AG09319 (cell line): ENCODE measurements around the gene UPF2.

ENCODE experiments used
- DNase-seq: peaks from one replicate; pipeline ENCODE4 v3.0.0-alpha.2; 2010; ENCODE audit warnings: low read depth; ENCODE audit errors: extremely low read depth
- CTCF ChIP-seq: IDR thresholded peaks from 2 replicates; pipeline ENCODE4 v1.5.1; 2011; ENCODE audit warnings: low read depth, mild to moderate bottlenecking, inconsistent platforms, low read length, moderate library complexity

UPF2 gene

DNA sequence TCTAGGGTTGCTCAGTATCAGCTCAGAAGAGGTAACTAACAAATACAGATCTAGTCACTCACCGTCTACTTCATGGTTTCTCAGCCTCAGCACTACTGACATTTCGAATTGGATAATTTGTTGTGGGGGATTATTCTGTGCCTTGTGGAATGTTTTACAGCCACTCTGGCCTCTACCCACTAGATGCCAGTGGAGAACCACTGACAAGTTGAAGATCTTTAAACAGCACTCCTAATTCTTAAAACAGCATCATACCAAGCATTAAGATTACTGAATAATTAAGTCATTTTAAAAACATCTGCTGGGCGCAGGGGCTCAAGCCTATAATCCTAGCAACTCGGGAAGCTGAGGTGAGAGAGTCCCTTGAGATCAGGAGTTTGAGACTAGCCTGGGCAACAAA, 82.6 kb downstream of the UPF2 start:
- DNase-seq = no peak
- no peak for TF ChIP-seq CTCF

GRCh38 chr10:11958956-11959355, 83.7 kb downstream of the UPF2 start:
- no peak for TF ChIP-seq CTCF
- no peak for DNase-seq

- no peak for DNase-seq
- TF ChIP-seq CTCF = no peak
These were observed 90.9 kb downstream of the UPF2 start for GRCh38 chr10:11951695-11952094.

DNA sequence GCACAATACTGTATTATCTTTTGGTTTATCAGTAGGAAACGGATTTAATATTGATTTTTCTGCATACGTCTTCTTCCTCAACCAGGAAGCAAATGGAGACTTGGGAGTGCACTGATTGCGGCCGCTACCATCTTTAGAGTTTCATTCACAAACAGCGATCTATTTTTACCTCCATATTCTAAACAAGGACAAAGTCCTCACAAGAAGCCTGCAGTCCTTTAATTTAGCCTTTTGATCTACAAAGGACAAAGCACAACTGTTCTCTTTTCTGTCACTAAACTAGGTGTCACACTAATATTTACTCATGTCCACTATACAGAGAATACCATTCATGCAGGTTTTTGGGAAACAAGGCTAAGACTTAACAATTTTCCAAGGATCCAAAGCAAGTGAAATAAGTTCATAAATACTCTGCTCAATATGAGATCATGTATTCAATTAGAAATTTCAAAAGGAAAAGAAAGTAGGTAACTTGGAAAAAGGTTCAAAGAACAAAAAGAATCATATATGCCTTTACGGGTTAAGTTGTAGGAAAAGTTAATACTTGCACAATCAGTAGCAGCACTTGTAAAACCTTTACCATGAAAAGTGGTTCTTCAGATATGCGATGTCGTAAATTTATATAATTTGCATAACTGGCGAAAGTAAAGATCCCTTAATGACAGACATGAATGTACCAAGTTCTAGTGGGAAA, 92.1 kb downstream of the UPF2 start:
- no peak for DNase-seq
- TF ChIP-seq CTCF = no peak

GRCh38 chr10:11949152-11949551, 93.5 kb downstream of the UPF2 start:
- no peak for TF ChIP-seq CTCF
- DNase-seq = no peak

DNA sequence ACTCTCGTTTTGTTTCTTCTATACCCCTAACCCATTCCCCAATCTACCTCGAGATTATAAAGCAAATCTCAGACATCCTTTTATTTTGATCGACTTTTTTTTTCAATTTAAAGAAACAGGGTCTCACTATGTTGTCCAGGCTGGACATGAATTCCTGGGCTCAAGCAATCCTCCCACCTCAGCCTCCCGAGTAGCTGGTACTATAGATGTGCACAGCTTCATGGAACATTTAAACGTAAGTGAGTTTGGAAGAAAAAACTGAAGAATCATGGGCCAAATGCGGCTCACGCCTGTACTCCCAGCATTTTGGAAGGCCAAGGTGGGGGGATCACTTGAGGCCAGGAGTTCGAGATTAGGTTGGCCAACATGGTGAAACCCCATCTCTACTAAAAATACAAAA, 96.0 kb downstream of the UPF2 start:
- TF ChIP-seq CTCF = no peak
- DNase-seq = no peak

- TF ChIP-seq CTCF = no peak
- no peak for DNase-seq
These were observed 106.0 kb downstream of the UPF2 start for GRCh38 chr10:11936389-11937152.
